Measurements from ENCODE around the gene COPZ1. TPM values are rescaled to one million over a fixed set of nuclear protein-coding genes. Genes with fewer than 3 reads are reported as not detected.

Gene COPZ1
- total and polyA plus RNA-seq, 2 donors (not counting 3 experiments of a cell fraction or from before 2014, with no cell fraction given): 143 to 174 TPM

DNA sequence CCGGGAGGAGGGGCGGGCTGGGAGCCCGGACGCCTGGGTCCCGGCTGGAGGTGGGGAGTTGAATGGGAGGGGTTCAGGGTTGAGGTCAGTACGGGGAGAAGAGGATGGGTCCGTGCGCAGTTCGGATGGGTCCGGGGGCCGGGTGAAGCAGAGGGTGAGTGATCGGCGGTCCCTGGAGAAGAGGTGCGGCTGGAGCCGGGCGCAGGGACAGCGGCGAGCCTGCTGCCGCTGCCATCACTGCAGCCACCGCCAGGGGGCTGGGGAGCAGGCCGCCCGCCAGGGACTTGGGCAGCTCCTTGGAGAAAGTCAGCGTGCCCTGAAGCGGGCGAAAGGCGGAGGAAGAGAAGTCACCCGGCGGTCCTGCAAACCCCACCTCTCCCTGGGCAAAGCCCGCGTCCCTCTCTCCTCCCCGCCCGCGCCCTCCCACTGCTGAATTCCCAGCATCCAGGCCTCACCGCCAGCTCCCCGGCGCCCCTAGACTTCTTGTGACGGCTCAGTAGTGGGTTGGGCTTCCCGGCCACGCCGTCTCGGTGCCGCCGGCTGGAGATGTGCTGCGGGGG, 45.3 kb downstream of the COPZ1 start:
- no peaks in the 10 kb centered on the region for H3K9me1 ChIP-seq (replicated peaks; ENCODE audit: control insufficient read depth, extremely low read depth, insufficient read depth, low read length)
- peak overlapping the region; percentile 21 for H3K4me2 ChIP-seq (ENCODE audit: insufficient read depth, low read length)
- CTCF ChIA-PET: interaction anchor here (0.6 to 2.9 kb wide), 39 partner anchors 8 to 694 kb away, joined by 3 to 142 read pairs (median 4); partner anchors contain the start of genes ATP5MC2, COPZ1, NFE2 and ZNF385A
- peak overlapping the region; percentile 75 for H2AFZ ChIP-seq (ENCODE audit: low read depth, low read length)
- dilution Hi-C loops (cut with MboI; ENCODE audit: extremely low pct_ligation_motif_present, low sequenced_read_pairs): no loop called here
- H3K27me3 ChIP-seq (ENCODE audit: control insufficient read depth in 2 of 2, insufficient read depth in 2 of 2, low read length in 2 of 2): no peaks in the 10 kb centered on the region
- POLR2A ChIA-PET: interaction anchor here (0.6 to 1.4 kb wide), 5 partner anchors 9 to 80 kb away, joined by 3 to 6 read pairs (median 5); no protein-coding TSS in a partner anchor
- H3K36me3 ChIP-seq (ENCODE audit: control insufficient read depth in 2 of 2, extremely low read depth in 1 of 2, insufficient read depth in 2 of 2, low read length in 2 of 2): no peaks in the 10 kb centered on the region
- FAIRE-seq (peak; percentile 76), DNase-seq (ENCODE audit: low read depth, low spot score) (peak; percentile 79)
- H3K27ac ChIP-seq (ENCODE audit: insufficient read depth, low read depth, low read length): no peak overlapping the region
- no peaks in the 10 kb centered on the region for H4K20me1 ChIP-seq (replicated peaks; ENCODE audit: control insufficient read depth, extremely low read depth, insufficient read depth, low read length)
- H3K4me1 ChIP-seq (ENCODE audit: control insufficient read depth, extremely low read depth, insufficient read depth, low read length): peaks cover 33% of the 10 kb centered on the region
- no peaks in the 10 kb centered on the region for H3K79me2 ChIP-seq (ENCODE audit: control insufficient read depth, insufficient read depth, low read length)
- BruUV-seq (replicated peaks): no TSS peak
- no peak overlapping the region for H3K9ac ChIP-seq (replicated peaks; ENCODE audit: extremely low read depth, insufficient read depth, low read length)
- intact Hi-C loops (cut with micrococcal nuclease): loop anchor here (1.0 to 2.0 kb wide), 3 partner anchors 9 to 69 kb away; partner anchors contain the start of gene COPZ1
- TF ChIP-seq JUN (IDR thresholded peaks at IDR 0.05; ENCODE audit: borderline replicate concordance, insufficient read depth, insufficient read length, low read depth): no peak
- TF ChIP-seq, protein P1, sequence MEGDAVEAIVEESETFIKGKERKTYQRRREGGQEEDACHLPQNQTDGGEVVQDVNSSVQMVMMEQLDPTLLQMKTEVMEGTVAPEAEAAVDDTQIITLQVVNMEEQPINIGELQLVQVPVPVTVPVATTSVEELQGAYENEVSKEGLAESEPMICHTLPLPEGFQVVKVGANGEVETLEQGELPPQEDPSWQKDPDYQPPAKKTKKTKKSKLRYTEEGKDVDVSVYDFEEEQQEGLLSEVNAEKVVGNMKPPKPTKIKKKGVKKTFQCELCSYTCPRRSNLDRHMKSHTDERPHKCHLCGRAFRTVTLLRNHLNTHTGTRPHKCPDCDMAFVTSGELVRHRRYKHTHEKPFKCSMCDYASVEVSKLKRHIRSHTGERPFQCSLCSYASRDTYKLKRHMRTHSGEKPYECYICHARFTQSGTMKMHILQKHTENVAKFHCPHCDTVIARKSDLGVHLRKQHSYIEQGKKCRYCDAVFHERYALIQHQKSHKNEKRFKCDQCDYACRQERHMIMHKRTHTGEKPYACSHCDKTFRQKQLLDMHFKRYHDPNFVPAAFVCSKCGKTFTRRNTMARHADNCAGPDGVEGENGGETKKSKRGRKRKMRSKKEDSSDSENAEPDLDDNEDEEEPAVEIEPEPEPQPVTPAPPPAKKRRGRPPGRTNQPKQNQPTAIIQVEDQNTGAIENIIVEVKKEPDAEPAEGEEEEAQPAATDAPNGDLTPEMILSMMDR (IDR thresholded peaks at IDR 0.05; ENCODE audit: extremely low read depth in 1 of 2, insufficient read depth in 1 of 2, low read depth in 1 of 2, low read length in 2 of 2): peak; percentile 88 to 97
- TF ChIP-seq POLR2AphosphoS5 (IDR thresholded peaks at IDR 0.05; ENCODE audit: insufficient read depth, low read depth, low read length): peak; percentile 28
- TF ChIP-seq MAX (IDR thresholded peaks at IDR 0.05; ENCODE audit: insufficient read depth, insufficient read length): no peak
- no peak for TF ChIP-seq POLR2A (IDR thresholded peaks at IDR 0.05; ENCODE audit: low read depth, low read length)
- TF ChIP-seq EZH2 (IDR thresholded peaks at IDR 0.05; ENCODE audit: borderline replicate concordance, low read depth, low read length, severe bottlenecking): no peak
- no peak for TF ChIP-seq GATA2 (IDR thresholded peaks at IDR 0.05; ENCODE audit: insufficient read depth, insufficient read length, low read depth, low read length)
- TF ChIP-seq FOS (IDR thresholded peaks at IDR 0.05; ENCODE audit: borderline replicate concordance, insufficient read depth, low read length): no peak
- no peak for TF ChIP-seq MYC (IDR thresholded peaks at IDR 0.05; ENCODE audit: low read depth, low read length)
- H3K4me3 ChIP-seq (replicated peaks in 1 of 3; ENCODE audit: insufficient read depth in 1 of 3, low read depth in 1 of 3, low read length in 3 of 3): peak overlapping the region in 1 of 3 experiments; percentile 19
- no peaks in the 10 kb centered on the region for H3K9me3 ChIP-seq (replicated peaks; ENCODE audit: control insufficient read depth, insufficient read depth, low read length)

Measured in endothelial cell of umbilical vein (primary cell).